GM18498 (cell line): Measurements from ENCODE around the gene PTRHD1.

Experiments
- ATAC-seq: cut with Tn5 transposase; IDR thresholded peaks from one replicate; pipeline ENCODE4 v1.9.1; 2021; ENCODE audit warnings: mild to moderate bottlenecking, moderate library complexity; ENCODE audit not compliant: unreplicated experiment

Gene PTRHD1

GRCh38 chr2:24830786-24831185, 37.6 kb upstream of the PTRHD1 start:
- ATAC-seq, result no peak

GRCh38 chr2:24830351-24830750, 37.2 kb upstream of the PTRHD1 start:
- ATAC-seq, result no peak

- no peak for ATAC-seq
Observed at GRCh38 chr2:24828238-24828996, 35.2 kb upstream of the PTRHD1 start.

- ATAC-seq, result peak; percentile 79
Observed at GRCh38 chr2:24827321-24828237, 34.4 kb upstream of the PTRHD1 start.

GRCh38 chr2:24826773-24827145, 33.6 kb upstream of the PTRHD1 start:
- ATAC-seq, result no peak

GRCh38 chr2:24825883-24826772, 32.9 kb upstream of the PTRHD1 start:
- ATAC-seq, result no peak

GRCh38 chr2:24824966-24825882, 32.0 kb upstream of the PTRHD1 start:
- ATAC-seq, result no peak

GRCh38 chr2:24824071-24824588, 30.9 kb upstream of the PTRHD1 start:
- ATAC-seq, result no peak

GRCh38 chr2:24822049-24822706, 29.0 kb upstream of the PTRHD1 start:
- ATAC-seq, result no peak

GRCh38 chr2:24821433-24821891, 28.3 kb upstream of the PTRHD1 start:
- ATAC-seq, result no peak

GRCh38 chr2:24820598-24821432, 27.6 kb upstream of the PTRHD1 start:
- ATAC-seq, result no peak

- no peak for ATAC-seq
Observed at GRCh38 chr2:24820175-24820513, 27.0 kb upstream of the PTRHD1 start.

GRCh38 chr2:24819442-24820174, 26.4 kb upstream of the PTRHD1 start:
- no peak for ATAC-seq

- no peak for ATAC-seq
Observed at GRCh38 chr2:24818721-24819167, 25.6 kb upstream of the PTRHD1 start.

- no peak for ATAC-seq
Observed at GRCh38 chr2:24816884-24817283, 23.7 kb upstream of the PTRHD1 start.

- ATAC-seq, result no peak
Observed at GRCh38 chr2:24816404-24816803, 23.2 kb upstream of the PTRHD1 start.

- no peak for ATAC-seq
Observed at GRCh38 chr2:24815171-24815570, 22.0 kb upstream of the PTRHD1 start.

- ATAC-seq, result no peak
Observed at GRCh38 chr2:24814516-24814915, 21.3 kb upstream of the PTRHD1 start.
